Muscle of arm (tissue), 12 donors: ENCODE measurements around the gene POTEC. TPM values are rescaled to one million over a fixed set of nuclear protein-coding genes. Genes with fewer than 3 reads are reported as not detected.

Experiments used
- polyA plus RNA-seq, 12 donors: library from polyadenylated mRNA; unstranded; fragments of 120-200 nt; gene quantifications; one replicate each; pipeline ENCODE4 v1.2.1, GENCODE V29; 2013; ENCODE audit not compliant: insufficient read length in 12 of 12

Gene POTEC
- polyA plus RNA-seq, 12 donors: 0.04 TPM; not detected in 11

Other genes with a start within 250 kb of the POTEC start
- gene ANKRD30B, start 204.6 kb upstream of the POTEC start, polyA plus RNA-seq: under 1 TPM in 2 of 12 donors, not detected in 10; 0.08 to 0.11 TPM